H1 (cell line): ENCODE results near the gene TGFBR2. TPM values are rescaled to one million over a fixed set of nuclear protein-coding genes. Genes with fewer than 3 reads are reported as not detected.

Source experiments
- CHD7 ChIP-seq: fragments of 300-600 bp; sonication (generic); IDR thresholded peaks from 2 replicates; pipeline ENCODE4 v1.7.1; 2012; ENCODE audit warnings: low read length, moderate library complexity, mild to moderate bottlenecking, inconsistent platforms; ENCODE audit not compliant: insufficient replicate concordance
- HDAC6 ChIP-seq: IDR thresholded peaks from one replicate; pipeline ENCODE4 v1.7.1; 2012; ENCODE audit warnings: low read depth, mild to moderate bottlenecking, inconsistent platforms, low read length, moderate library complexity
- JUND ChIP-seq: IDR thresholded peaks from 2 replicates; pipeline ENCODE4 v1.6.1; 2011; ENCODE audit warnings: mild to moderate bottlenecking, improper control_type of control experiment, low read length
- MAFK ChIP-seq: IDR thresholded peaks from 2 replicates; pipeline ENCODE4 v1.6.1; 2012; ENCODE audit warnings: low read depth, mild to moderate bottlenecking, improper control_type of control experiment, low read length
- RBBP5 ChIP-seq: IDR thresholded peaks from 2 replicates; pipeline ENCODE4 v1.7.1; 2012; ENCODE audit warnings: low read depth, mild to moderate bottlenecking, inconsistent platforms, low read length, moderate library complexity, borderline replicate concordance
- RFX5 ChIP-seq: IDR thresholded peaks from 2 replicates; pipeline ENCODE4 v1.6.1; 2011; ENCODE audit warnings: low read depth, low read length, improper control_type of control experiment, borderline replicate concordance
- SRF ChIP-seq: IDR thresholded peaks from 2 replicates; pipeline ENCODE4 v1.6.1; 2011; ENCODE audit warnings: mild to moderate bottlenecking, low read depth, low read length, moderate library complexity
- SUZ12 ChIP-seq: fragments of 200-600 bp; sonication (generic); IDR thresholded peaks from 2 replicates; pipeline ENCODE4 v1.6.1; 2012; ENCODE audit warnings: mild to moderate bottlenecking, inconsistent platforms, low read length, moderate library complexity, mixed read lengths
- TEAD4 ChIP-seq: IDR thresholded peaks from 2 replicates; pipeline ENCODE4 v1.6.1; 2012; ENCODE audit warnings: low read depth, low read length, inconsistent platforms, mixed read lengths
- polyA plus RNA-seq, 7 experiments: library from polyadenylated mRNA; depleted of rRNA in 3 of 7; stranded (reverse) in 5 of 7; unstranded in 2 of 7; fragments of >200 nt in 5 of 7; fragments of 200-250 nt in 2 of 7; gene quantifications; 1 replicate in 5 of 7; 2 replicates in 1 of 7; 4 replicates in 1 of 7; pipeline versions ENCODE4 v1.2.1 to v1.2.3, GENCODE V29; 2011 to 2013; ENCODE audit warnings: missing spikeins in 2 of 7, mixed read lengths in 2 of 7
- total RNA-seq: library from RNA; stranded (reverse); fragmentation: NEBNext Ultra II Directional; extraction: Animal tissue kit (Norgen Biotek cat#: 25700); gene quantifications from 2 replicates; pipeline ENCODE4 v1.2.1, GENCODE V29; 2021

Gene TGFBR2
- total and polyA plus RNA-seq, 2 of the 8 experiments (the other 6 are each of a cell fraction or from before 2014, with no cell fraction given) = 4.2 to 7.4 TPM

- TF ChIP-seq CHD7 (no peak), MAFK (no peak), RFX5 (no peak), RBBP5 (no peak), TEAD4 (no peak), SRF (no peak), SUZ12 (no peak), JUND (no peak), HDAC6 (no peak)
- TF ChIP-seq, all 59 proteins: peak for 0
These were observed 42.4 kb upstream of the TGFBR2 start (continued) for GRCh38 chr3:30563956-30564355.
